Ramos (cell line): ENCODE measurements around the gene DUSP16.

ENCODE experiments used
- in situ Hi-C: fragments of 300-500 bp; cut with MboI; formaldehyde crosslinking; loops from one replicate; pipeline ENCODE4 v1.14.3; 2022; ENCODE audit warnings: low sequenced_read_pairs; ENCODE audit not compliant: unreplicated experiment

DUSP16 gene

DNA sequence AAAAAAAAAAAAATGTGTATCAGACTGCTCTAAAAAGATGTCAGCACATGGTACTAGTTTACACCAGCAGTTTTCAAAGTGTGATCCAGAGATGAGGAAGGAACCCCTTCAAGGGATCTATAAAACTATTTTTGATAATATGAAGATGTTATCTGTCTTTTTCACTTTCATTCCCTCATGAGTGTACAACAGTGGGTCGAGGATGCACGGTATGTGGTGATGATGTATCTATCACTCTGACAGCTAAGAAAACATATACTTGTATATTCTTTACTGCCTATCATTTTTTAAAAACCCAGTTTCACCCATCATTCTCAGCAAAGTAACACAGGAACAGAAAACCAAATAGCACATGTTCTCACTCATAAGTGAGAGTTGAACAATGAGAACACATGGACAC is 12.4 kb downstream of the DUSP16 start:
- in situ Hi-C loops = no loop called here

DNA sequence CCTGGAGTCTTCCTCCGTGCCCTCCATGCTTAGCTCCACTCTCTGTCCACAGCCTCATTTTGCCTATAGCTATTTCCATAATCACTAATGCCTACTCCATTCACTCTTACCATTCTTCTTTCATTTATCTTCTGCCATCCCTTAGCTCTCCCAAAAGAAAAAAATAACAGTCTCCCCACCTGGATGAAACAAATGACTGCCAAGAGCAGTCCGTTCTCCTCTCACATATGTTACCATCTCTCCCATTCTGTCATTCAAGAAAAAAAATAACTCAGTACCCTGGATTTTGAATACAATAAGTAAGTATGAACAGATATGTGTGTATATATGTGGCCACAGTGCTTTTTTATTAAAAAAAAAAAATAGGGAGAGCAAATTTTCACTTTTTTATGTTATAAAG is 13.2 kb downstream of the DUSP16 start:
- in situ Hi-C loops = no loop called here

DNA sequence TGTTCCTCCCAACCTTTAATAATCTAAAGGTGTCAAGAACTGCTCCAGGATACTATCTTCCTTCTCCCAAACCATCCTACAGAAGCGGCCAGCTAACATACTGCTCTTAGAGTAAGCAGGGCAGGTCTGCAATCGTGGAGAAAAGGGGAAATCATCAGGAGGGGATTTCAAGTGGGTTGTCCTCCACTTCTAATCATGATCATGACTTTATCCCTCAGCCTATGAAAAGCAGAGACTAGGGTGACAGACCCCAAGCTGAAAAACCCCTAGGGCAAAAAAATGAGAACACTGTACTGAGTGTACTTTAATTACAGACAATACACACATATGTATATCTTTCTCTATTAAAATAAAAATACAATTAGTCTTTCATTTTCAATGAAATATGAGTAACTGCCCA is 13.9 kb downstream of the DUSP16 start:
- in situ Hi-C loops = no loop called here

DNA sequence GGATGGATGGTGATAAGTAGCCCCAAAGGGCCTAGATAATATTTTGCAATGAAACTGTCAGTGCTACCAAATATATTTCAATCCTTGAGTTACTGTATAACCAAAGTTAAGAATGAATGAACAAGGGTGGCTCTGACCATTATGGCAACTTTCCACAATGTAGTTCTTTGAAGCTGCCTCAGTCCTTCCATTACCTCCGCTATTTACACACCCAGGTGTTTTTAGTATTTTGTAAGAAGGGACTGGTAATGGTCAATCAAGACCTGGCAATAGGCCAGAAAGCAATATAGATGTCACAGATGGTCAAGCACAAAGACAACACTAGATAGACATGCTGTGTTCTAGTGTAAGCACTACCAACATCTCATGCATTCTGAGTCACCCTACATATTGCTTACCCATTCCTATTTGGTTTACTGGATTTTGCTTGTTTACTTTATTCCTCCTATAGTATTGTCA is 16.3 kb downstream of the DUSP16 start:
- in situ Hi-C loops = no loop called here

DNA sequence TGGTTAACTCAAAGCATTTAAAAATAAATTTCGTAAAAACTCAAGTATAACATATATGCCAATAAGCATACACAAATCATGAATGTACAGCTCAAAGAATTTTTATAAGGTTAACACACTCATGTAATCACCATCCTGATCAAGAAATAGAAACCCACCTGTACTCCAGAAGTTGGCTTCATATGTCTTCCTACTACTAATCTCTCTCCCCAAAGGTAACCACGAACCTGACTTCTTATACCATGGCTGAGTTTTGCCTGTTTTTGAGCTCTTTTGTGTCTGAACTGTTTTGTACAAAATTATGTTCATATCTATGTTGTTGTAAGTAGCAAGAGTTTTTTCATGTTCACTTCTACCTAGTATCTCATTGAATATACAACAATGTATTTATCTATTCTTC is 18.7 kb downstream of the DUSP16 start:
- in situ Hi-C loops = no loop called here

DNA sequence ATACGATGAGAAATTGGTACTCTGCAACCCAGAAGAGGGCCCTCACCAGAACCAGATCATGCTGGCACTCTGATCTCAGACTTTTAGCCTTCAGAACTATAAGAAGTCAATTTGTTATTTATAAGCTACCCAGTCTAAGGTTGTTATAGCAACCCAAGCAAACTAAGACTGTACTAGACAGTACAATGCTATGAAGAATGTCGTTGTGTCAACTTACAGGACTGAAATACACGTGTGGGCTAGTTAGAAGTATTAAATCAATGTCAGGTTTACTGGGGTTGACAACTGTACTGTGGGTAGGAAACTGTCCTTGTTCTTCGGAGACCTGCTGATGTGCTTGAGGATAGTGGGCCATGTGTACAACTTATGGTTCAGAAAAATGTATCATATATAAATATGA is 19.7 kb downstream of the DUSP16 start:
- in situ Hi-C loops = no loop called here

DNA sequence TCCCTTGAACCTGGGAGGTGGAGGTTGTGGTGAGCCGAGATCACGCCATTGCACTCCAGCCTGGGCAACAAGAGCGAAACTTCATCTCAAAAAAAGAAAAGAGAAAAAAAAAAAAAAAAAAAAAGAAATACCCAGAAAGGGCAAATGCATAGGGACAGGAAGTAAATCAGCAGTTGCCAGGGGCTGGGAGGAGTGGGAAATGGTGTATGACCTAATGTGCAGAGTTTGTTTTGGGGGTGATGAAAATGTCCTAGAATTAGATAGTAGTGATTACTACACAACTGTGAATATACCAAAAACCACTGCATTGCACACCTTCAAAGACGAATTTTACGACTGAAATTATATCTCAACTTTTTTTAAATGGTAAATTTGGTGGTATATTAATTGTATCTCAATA is 20.4 kb downstream of the DUSP16 start:
- in situ Hi-C loops = no loop called here

DNA sequence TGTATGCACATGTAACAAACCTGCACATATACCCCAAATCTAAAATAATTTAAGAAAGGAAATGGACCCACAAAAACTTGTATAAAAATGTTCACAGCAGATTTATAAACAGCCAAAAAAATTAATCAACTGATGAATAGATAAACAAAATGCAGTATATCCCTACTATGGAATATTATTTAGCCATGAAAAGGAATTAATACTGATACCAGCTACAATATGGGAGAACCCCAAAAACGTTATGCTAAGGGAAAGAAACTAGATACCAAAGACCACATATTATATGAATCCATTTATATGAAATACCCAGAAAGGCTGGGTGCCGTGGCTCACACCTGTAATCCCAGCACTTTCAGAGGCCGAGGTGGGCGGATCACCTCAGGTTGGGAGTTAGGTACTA is 20.9 kb downstream of the DUSP16 start:
- in situ Hi-C loops = no loop called here

DNA sequence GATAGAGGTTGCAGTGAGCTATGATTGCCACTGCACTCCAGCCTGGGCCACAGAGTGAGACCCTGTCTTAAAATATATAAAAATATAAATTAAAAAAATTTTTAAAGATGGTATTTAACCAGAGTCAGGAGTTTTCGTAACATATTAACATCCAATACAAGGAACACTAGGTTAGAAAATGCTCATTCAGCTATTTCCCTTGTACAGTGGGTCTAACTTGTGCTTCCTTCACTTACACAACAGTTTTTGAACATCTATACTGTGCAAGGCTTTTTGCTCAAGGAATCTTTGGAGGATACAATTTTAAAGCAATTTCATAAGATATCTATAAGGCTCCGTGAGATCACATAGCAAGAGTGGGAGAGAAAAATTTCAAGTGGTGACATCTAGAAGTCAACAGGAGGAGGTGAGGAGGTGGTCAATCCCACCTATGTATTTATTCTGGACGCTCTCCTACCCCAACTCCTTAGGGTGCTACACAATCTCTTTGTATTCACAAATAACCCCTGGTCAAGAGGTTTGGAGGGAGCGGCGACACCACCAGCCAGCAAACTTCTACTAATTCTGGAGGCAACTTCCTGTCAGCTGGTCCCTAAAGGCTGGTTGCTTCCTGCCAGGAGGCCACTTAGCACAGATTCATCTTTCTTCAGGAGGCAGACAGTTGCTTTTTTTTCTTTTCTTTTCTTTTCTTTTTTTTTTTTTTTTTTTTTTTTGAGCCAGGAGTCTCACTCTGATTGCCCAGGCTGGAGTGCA is 22.2 kb downstream of the DUSP16 start:
- in situ Hi-C loops = no loop called here

DNA sequence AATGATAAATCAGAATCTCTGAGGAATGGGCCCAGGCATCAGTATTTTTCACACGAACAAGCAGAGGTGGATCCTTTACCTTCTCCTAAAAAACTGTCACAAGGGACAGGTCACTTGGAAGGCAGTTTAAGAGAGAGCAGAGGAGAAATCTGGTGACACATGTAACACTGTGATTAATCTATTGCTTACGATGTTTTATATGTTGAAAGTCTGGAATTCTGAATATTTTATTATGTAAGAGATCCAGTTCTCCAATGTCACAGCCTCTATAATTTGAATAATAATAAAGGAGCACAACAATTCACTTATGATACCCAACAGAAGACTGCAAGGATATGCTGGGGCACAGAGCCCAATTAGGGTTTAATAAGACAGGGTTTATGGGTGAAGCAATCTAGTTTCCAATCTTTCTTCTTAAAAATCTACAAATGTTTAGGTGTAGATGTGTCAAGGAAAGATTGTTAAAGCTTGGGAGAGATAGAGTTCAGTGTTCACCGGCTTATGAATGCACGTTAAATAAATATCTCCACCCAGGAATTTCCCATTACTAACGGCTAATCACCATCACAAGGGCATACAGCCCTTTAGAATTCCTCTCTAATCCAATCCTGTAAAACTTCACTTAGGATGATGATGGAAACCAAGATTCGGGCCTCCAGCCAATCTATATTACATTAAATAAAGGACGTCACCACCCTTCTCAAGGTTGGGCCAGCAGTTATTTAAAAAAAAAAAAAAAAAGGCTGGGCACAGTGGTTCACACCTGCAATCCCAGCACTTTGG is 23.4 kb downstream of the DUSP16 start:
- in situ Hi-C loops = no loop called here

DNA sequence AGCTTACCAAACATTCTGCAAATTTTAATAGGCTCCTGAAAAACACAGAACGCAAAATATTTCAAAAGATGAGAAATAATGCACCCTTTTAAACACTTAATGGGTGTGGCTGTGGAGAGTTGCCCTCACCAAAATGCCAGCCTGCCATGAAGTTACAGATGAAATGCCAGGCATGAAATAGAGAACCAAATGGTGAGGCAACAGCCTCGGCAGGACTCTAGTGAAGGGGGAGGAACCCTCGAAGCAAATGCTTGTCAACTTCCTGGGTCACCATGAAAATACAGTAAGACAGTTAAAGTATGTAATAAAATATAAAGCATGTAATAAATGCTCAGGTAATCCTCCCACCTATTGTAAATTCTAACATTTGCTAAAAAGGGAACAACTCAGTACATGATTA is 24.1 kb downstream of the DUSP16 start:
- in situ Hi-C loops = no loop called here

DNA sequence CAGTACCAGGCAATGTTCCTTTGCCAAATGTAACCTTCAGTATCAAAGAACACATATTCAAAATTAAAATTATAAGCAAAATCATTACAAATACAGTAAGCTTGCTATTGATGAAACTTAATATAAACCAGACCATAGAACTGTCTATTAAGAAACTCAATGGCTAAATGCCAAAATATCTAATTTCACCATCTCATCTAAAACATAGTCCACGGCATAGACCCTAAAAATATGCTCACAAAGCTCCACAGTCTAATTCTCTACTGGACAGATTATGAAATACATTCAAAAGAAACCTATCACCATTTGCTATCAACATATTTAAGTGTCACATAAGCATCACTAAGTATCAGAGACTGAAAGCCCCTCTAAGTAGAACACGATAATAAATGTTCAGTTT is 25.2 kb downstream of the DUSP16 start:
- in situ Hi-C loops = no loop called here

DNA sequence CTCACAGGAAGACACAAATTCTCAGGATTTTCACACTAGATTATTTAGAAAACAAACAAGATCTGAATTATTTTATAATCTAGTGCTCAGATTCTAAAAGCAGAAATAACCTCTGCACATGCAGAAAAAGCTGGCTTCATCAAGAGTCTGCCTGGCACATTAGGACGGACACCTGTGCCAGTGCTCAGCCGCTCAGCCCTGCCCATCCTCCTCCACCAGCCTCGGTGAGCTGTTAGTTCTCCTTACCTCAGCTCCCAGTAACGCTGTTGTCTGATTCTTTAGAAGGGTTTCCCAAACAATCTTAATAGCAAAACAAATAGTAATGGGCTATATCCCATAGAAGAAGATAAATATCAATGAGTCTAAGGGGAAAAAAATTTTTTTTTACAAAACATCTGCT is 27.7 kb downstream of the DUSP16 start:
- in situ Hi-C loops = no loop called here

DNA sequence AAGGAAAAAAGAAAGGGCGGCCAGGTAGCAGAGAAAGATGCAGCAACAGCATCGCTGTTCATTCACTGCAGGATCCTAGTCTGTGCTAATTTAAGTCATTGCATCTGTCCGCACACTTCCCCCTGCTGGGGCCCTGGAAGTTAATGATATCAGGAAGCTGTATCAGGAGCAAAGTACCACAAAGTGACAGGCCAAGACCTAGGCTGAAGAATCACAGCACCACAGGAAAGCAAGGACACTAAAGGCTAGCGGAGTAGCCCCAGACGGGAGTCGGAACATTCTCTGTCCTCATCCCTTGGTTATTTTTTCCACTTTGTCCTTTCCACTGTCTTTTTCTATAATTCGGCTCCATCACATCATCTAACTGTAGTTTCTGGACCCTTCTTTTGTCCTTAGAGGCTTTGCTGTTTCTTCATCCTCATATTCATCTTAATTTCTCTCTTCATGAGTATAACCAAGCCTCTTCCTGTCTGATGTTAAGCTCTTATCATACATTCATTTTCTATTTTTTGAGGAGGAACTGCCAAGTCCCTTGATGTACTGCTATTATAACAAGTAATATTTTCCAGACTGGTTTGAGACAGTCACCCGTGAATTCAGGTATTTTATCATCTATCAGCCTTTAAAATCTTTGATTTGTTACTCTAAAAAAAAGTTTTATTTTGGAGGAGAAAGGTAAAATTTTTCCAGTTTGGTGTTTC is 28.3 kb downstream of the DUSP16 start:
- in situ Hi-C loops = no loop called here

DNA sequence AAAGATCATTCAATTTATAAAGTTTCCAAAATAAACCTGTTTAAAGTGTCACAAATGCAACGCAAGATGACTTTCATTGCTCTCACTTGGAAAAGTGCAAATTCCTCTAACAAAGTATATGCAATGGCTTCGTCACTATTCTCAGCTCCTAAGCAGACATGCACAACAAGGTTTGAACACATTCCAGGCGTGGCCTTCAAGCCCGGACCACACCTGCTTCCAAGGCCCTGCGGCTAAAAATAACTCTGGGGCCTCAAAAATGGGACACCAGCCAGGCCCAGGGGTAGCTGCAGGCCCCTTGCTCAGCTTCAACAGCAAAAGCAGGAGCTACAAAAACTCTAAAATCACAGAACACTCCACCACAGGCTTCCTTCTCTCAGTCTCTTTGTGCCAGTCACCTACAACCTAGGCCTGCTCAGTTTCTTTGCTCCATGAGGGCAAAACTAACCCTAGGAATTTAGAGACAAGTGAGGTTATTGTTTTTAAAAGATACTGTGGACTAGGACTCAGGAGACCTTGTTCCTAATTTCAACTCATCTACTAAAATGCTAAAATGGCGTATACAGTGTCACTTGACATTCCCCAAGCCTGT is 29.3 kb downstream of the DUSP16 start:
- in situ Hi-C loops = no loop called here

DNA sequence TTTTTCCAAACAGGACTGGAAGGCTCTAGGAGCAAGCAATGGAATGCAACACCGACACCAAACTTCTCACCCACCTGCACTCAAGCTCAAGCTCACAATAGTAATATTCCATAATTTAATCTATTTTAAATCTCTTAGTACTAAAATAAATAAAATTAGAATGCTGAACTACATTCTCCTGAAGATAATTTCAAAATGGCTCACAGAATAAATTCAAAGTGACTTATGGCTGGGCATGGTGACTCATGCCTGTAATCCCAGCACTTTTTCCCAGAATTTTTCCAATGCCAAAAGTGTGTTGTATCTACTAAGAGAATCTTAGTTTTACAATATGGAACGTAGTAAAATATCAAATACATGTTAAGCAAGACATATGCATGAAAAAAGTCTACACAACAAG is 31.5 kb downstream of the DUSP16 start:
- in situ Hi-C loops = no loop called here

DNA sequence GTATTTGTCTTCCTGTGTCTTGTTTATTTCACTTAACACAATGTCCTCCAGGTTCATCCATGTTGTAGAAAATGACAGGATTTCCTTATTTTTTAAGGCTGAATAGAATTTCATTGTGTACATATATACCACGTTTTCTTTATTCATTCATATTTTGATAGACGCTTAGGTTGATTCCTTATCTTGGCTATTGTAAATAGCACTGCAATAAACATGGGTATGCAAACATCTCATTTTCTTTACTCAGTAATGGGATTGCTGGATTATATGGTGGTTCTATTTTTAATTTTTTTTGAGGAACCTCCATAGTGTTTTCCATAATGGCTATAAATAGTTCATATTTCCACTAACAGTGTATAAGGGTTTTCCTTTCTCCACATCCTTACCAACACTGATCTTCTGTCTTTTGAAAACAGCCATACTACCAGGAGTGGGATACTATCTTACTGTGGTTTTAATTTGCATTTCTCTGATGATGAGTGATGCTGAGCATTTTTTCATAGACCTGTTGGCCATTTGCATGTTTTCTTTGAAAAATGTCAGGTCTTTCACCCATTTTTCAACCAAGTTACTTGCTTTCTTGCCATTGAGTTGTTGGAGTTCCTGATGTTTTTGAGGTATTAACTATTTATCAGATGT is 32.8 kb downstream of the DUSP16 start:
- in situ Hi-C loops = no loop called here

DNA sequence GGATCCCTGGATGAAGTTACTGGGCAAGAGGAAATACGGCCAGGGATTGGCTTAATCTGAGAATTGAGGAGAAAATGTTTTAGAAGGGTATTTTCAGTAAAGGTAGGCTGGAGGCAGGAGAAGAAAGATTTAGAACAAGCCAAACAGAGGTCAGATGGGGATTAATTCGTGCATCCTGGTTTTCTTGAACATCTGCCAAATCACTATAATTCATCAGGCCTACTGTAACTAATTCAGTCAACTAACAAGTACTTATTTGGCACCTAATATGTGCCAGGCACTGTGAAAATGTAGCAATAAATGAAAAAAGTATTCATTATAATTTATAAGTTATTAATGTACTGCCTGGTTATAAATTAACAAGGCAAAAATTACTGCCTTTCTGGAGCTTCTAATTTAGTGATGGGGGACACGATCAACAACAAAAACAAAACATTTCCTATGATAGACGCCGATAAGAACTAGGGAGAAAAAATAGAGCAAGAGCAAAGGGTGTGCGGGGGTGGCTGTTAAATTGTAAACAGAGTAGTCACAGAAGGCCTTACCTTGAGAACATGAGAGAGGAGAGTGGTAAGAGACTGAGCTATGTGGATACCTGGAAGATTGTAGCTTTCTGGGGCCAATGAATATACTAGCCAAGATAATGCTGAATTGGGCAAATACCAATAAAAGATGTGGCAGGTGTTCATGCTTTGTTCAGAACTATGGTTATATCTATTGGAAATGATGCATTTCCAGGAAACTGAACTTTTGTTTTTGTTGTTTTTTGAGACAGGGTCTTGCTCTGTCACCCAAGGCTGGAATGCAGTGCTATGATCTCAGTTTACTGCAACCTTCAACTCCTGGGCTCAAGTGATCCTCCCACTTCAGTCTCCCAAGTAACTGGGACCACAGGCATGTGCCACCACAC is 34.0 kb downstream of the DUSP16 start:
- in situ Hi-C loops = no loop called here

DNA sequence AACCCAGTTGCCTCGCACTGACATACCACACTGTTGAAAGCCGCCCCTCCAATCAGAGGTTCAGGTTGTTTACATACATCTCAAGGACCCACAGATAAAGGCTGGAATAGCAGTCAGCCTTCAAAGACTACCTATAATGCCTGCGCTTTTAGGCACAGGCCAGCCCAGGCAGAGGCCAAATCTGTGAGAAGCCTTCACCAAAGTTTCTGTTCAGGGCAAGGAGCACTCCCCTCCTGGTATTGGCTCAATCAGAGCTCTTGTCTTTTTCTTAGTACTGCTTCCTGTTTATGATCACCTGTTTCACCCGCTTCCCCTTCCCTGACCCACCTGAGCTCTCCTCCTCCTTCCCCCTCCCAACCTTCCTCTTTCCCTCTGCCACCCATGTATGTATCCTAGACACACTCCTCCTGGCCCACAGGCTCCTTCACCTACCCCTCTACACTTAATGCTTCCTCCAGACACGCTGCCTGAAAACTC is 34.8 kb downstream of the DUSP16 start:
- in situ Hi-C loops = no loop called here
